ENCODE measurements around the gene GABRR3. TPM values are rescaled to one million over a fixed set of nuclear protein-coding genes. Genes with fewer than 3 reads are reported as not detected.

The GABRR3 gene
- total and polyA plus RNA-seq, 2 experiments from 2014 or later = not detected

- Histone ChIP-seq H3F3A (replicated peaks; ENCODE audit: low read depth) (no peaks in the 10 kb centered on the region), H3K36me3 (ENCODE audit: insufficient read depth) (no peaks in the 10 kb centered on the region), H3K4me1 (ENCODE audit: insufficient read depth) (no peaks in the 10 kb centered on the region), H3K4me2 (no peak overlapping the region), H2AFZ (no peak overlapping the region), H4K20me1 (replicated peaks; ENCODE audit: insufficient read depth) (no peaks in the 10 kb centered on the region), H3K79me2 (replicated peaks; ENCODE audit: insufficient read depth) (no peaks in the 10 kb centered on the region), H3K27me3 (ENCODE audit: insufficient read depth) (no peaks in the 10 kb centered on the region), H3K4me3 (no peak overlapping the region), H3K9me2 (ENCODE audit: insufficient read depth) (no peaks in the 10 kb centered on the region), H3K27ac (ENCODE audit: low read depth) (no peak overlapping the region)
- H3K4me3 Mint-ChIP-seq = no peak overlapping the region
- no peaks in the 10 kb centered on the region for H3K9me3 Mint-ChIP-seq
- H3K27ac Mint-ChIP-seq = no peak overlapping the region
- peaks cover 4% of the 10 kb centered on the region for H3K27me3 Mint-ChIP-seq (ENCODE audit: insufficient read depth, low read depth, poor library complexity)
- DNase-seq (ENCODE audit: low spot score) (no peak), ATAC-seq (no peak)
- H3K36me3 Mint-ChIP-seq (ENCODE audit: low read depth) = no peaks in the 10 kb centered on the region
- H3K4me1 Mint-ChIP-seq = peaks cover 1% of the 10 kb centered on the region
- TF ChIP-seq ETS1 (IDR thresholded peaks at IDR 0.05) (no peak), STAT1 (IDR thresholded peaks at IDR 0.05; ENCODE audit: unreplicated experiment) (no peak), ZNF462 (CRISPR knock-in tag; IDR thresholded peaks at IDR 0.05) (no peak), CTCF (conservative IDR thresholded peaks at IDR 0.05; ENCODE audit: low read depth in 2 of 2) (no peak), ZNF114 (CRISPR knock-in tag; IDR thresholded peaks at IDR 0.05) (no peak), ZNF331 (CRISPR knock-in tag; IDR thresholded peaks at IDR 0.05; ENCODE audit: low read depth) (no peak), EZH2 (IDR thresholded peaks at IDR 0.05; ENCODE audit: low read depth, unreplicated experiment) (no peak), EZH2phosphoT487 (IDR thresholded peaks at IDR 0.05; ENCODE audit: unreplicated experiment) (no peak), JUNB (IDR thresholded peaks at IDR 0.05; ENCODE audit: unreplicated experiment) (no peak), REST (IDR thresholded peaks at IDR 0.05; ENCODE audit: unreplicated experiment) (no peak), CREB1 (CRISPR knock-in tag; IDR thresholded peaks at IDR 0.05; ENCODE audit: low read depth) (no peak), POLR2AphosphoS5 (IDR thresholded peaks at IDR 0.05; ENCODE audit: low read depth) (no peak)
Measured at GRCh38 chr3:98004721-98005120, 30.4 kb downstream of the GABRR3 start.

Measured in GM23338 (cell line).